ENCODE results near the gene ZP4.

GRCh38 chr1:237890416-237890815, 306 bp downstream of the ZP4 start:
- TF ChIP-seq POLR2AphosphoS5 (IDR thresholded peaks at IDR 0.05; ENCODE audit: low read depth) (no peak), CTCF (conservative IDR thresholded peaks at IDR 0.05; ENCODE audit: low read depth in 2 of 2) (no peak), EZH2phosphoT487 (IDR thresholded peaks at IDR 0.05; ENCODE audit: unreplicated experiment) (no peak), EZH2 (IDR thresholded peaks at IDR 0.05; ENCODE audit: low read depth, unreplicated experiment) (no peak), REST (IDR thresholded peaks at IDR 0.05; ENCODE audit: unreplicated experiment) (no peak), CREB1 (CRISPR knock-in tag; IDR thresholded peaks at IDR 0.05; ENCODE audit: low read depth) (no peak), ETS1 (IDR thresholded peaks at IDR 0.05) (no peak), STAT1 (IDR thresholded peaks at IDR 0.05; ENCODE audit: unreplicated experiment) (no peak), ZNF331 (CRISPR knock-in tag; IDR thresholded peaks at IDR 0.05; ENCODE audit: low read depth) (no peak), ZNF114 (CRISPR knock-in tag; IDR thresholded peaks at IDR 0.05) (no peak)

Measured in GM23338 (cell line).